OCI-LY3 (cell line): Measurements from ENCODE around the gene RAB23.

Experiments used
- CTCF ChIP-seq: fragments of 200-600, 300-600 bp; sonication (generic); IDR thresholded peaks from 2 replicates; pipeline ENCODE4 v1.5.1; 2014; ENCODE audit warnings: antibody characterized with exemption, low read length, low read depth
- EZH2phosphoT487 ChIP-seq: fragments of 200-600 bp; shearing (Covaris generic); IDR thresholded peaks from 2 replicates; pipeline ENCODE4 v1.6.1; 2018; ENCODE audit warnings: antibody characterized with exemption, mixed run types, low read depth

- no peak for TF ChIP-seq CTCF
- TF ChIP-seq EZH2phosphoT487: no peak
Measured at GRCh38 chr6:57162028-57162427, 60.1 kb downstream of the RAB23 start.
